ENCODE measurements around the gene SKAP1.

The SKAP1 gene

DNA sequence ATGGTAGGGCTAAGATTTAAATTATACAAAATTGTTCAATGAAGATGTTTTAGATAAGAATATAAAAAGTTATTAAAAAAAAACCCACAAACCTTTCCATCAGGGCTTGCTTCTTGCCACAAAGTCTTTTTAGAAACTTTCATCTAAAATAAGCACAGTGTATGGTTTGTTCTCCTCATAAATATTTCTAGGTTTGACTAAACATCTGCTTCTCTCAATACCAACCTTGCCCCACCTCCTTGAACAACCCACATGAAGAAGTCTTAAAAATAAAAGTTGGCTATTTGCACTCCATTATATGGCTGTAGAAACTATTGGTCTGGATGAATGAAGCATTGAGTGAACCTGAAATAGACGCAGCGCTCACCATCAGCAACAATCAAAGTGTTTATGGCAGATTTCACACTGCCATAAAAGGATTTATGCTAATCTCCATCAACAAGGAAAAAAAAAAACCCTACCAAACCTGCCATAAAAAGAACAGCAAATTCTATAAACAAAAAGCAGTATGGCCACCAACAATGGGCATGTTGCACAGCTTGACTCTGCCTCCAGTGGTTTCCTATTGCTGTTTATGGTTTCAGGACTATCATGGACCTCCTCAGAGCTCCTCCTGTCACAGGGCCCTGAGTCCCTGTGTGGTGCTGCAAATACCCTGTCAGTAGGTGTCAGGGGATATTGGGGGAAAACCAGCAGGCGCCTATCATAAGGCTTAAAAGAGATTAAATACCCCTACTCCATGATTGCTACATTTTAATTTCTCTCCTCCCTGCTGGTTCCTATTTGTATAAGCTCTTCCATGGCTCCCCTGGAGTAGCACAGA is 284.8 kb downstream of the SKAP1 start:
- no peak for DNase-seq (ENCODE audit: low spot score)

GRCh38 chr17:48144231-48144630 is 285.8 kb downstream of the SKAP1 start:
- no peak for DNase-seq (ENCODE audit: low spot score)

- no peak for DNase-seq (ENCODE audit: low spot score)
Measured at GRCh38 chr17:48143629-48144028, 286.4 kb downstream of the SKAP1 start.

DNA sequence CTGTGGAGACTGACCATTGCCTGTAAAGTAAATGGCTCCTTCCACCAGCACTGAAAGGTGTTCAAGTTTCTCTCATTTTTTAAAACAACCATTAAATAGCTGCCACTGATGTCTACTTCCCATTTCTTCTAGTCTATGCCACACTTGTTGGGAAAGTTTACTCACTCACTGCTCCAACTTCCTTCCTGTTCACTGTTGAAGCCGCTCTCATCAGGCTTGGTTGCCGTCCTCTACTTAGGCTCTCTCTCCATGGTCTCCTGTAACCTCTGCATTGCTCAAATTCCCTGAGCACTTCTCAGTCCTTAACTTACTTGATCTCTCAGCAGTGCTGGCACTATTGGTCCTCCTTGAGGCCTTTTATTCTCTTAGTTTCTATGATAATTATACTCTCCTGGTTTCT is 290.1 kb downstream of the SKAP1 start:
- DNase-seq (ENCODE audit: low spot score): no peak

GRCh38 chr17:48137656-48138055 is 292.4 kb downstream of the SKAP1 start:
- DNase-seq (ENCODE audit: low spot score): no peak

DNA sequence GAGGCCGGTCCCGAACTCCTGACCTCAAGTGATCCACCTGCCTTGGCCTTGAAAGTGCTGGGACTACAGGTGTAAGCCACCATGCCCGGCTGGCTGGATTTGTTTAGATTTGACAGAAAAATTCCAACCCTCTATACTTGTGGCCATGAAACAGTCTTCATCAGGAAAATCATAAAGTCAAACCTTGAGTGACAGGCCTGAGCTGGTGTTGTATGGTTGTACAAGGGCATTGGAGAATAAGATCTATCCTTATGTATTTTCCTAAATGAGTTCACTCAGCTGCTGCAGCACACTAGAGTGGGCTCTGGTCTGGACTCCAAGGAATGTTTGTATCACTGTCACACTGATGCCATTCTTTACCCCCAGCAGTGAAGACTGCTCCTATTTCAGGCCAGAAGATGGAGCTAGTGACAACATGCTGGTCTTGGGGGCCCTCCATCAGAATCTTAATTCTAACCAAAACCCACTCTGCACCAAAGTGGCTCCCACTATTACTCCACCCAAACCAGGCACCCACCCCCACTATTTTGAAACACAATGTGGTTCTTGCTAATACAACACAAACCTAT is 295.0 kb downstream of the SKAP1 start:
- DNase-seq (ENCODE audit: low spot score): peak; percentile 28

GRCh38 chr17:48132385-48132784 is 297.6 kb downstream of the SKAP1 start:
- DNase-seq (ENCODE audit: low spot score): no peak

DNA sequence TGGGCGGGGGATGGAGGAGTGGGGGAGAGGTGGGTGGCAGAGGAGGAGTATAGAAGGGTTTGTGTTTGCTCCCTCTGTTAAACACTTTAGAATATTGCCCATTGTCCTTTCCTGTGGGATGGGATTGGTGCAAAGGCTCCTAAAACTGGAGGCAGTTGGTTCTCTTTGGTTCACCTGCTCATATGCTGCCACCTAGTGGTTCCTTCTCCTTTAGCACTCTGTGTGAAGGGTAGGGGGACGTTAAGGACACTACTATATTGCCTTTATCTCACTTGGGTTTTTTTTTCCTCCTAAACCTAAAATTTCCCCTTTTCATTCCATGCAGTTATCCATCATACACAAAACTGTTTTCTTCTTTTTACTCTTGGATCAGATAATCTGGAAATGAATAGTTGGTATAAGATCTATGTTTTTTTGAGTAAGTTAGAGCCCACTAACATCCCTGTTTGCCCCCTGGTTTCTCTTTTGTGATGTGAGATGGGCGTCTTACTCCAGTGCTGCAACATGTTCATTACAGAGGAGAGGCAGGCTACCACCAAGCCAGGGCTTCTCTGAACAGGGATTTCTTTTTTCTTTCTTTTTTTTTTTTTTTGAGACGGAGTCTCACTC is 298.7 kb downstream of the SKAP1 start:
- peak; percentile 67 for DNase-seq (ENCODE audit: low spot score)

DNA sequence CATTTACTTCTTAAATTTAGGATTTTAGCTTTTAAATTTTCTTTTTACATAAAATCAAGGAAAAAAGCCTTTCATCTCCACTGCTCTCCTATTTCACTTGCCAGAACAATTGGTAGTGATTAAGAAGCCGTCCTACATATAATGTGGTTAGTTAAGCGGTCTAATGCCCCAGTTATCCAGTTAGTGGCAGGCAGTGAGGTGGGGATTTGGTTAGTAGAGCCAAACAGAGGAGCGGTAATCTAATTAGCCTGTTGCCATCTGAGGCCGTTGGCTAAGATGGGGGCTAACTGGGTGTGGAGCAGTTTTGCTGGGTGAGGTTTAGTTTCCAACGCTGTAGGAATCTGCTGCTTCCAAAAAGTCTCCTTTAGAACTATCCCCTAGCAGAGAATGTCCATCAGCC is 300.0 kb downstream of the SKAP1 start:
- DNase-seq (ENCODE audit: low spot score): no peak

GRCh38 chr17:48128400-48128799 is 301.6 kb downstream of the SKAP1 start:
- no peak for DNase-seq (ENCODE audit: low spot score)

- DNase-seq (ENCODE audit: low spot score): no peak
Measured at GRCh38 chr17:48127371-48128051, 302.5 kb downstream of the SKAP1 start.

DNA sequence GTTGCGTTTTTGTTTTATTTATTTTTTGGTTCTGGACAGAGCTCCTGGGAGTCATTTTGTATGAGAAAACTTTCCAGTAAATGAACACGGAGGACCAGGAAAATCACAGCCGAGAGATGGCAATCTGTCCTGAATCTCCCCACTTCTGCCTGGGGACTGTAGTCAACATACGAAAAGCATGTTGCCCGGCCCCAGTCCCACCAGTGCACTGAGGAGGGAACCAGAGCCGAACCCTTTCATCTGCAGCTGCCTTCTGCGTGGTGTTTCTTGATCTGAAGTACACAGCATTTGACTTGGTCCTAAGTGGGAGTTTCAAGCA is 303.5 kb downstream of the SKAP1 start:
- no peak for DNase-seq (ENCODE audit: low spot score)

DNA sequence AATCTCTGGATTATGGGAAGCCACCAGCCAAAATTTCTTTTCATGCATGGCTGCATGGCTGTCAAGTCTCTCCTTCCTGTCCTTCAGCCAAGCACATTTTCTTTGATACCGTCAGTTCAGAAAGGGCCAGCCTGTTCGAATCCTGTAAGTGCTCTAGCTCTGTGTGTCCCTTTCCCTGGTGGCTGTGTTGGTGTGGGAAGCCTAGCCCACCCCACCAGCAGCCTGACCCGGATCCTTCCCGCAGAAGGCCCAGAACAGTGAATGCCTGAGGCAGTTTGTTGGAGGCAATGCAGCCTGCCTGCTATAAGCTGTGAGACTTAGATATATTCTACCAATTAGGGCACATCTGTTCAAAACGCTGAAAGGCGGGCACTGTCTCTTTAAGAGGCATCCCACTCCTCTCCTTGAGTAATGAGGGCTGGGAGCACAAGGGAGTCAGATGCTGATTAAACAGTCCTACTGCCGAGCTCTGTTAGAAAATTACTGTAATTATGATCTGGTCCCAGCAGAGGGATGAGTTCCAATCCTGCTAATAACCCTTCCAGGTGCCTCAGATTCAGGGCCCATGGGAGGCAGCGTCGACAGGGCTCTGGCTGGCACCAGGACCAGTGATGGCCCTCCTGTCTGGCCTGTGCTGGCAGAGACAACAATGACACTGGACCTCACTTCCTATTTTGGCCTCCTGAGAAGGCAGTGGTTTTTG is 304.0 kb downstream of the SKAP1 start:
- no peak for DNase-seq (ENCODE audit: low spot score)

DNA sequence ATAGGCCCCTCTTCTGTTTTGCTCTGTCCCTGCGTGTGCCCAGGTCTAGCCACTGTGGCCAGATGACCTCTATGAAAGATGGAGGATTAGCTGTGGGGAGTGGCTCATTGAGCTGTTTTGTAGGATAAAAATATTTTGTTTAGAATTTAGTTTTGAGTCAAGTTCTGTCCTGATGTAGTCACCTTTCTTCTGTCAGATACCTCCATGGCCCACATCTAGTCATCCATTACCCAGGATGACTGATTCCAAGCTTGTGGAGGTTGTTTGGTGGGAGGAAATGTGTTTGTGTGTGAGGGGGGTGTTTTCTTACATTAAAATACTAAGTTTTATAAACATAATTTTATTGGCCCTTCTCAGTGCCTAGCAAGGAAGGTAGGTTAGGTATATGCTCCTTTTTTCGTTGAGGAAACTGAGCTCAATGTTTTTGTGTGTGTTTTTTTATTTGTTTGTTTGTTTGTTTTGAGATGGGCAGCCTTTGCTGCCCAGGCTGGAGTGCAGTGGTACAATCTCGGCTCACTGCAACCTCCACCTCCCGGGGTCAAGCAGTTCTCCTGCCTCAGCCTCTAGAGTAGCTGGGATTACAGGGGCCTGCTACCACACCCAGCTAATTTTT is 306.1 kb downstream of the SKAP1 start:
- no peak for DNase-seq (ENCODE audit: low spot score)

DNA sequence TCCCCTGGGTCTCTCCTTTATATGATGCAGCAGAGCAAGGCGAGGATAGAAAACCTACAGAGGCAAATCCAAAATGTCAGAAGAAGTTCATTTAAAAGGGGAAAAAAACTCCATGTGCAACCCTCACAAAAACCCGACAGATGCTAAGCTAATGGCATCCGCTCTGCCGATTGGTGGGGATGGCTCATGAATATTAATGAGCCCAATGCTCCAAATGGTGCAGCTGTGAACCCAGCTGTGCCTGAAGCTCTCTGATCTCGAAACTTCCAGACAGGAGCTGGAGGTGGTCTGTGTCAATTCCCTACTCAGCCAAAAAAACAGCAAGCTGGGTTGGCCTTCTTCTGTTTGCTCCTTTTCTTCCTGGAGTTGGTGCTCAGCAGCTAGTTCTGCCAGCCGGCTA is 306.9 kb downstream of the SKAP1 start:
- no peak for DNase-seq (ENCODE audit: low spot score)

- no peak for DNase-seq (ENCODE audit: low spot score)
Measured at GRCh38 chr17:48122665-48123045, 307.4 kb downstream of the SKAP1 start.

DNA sequence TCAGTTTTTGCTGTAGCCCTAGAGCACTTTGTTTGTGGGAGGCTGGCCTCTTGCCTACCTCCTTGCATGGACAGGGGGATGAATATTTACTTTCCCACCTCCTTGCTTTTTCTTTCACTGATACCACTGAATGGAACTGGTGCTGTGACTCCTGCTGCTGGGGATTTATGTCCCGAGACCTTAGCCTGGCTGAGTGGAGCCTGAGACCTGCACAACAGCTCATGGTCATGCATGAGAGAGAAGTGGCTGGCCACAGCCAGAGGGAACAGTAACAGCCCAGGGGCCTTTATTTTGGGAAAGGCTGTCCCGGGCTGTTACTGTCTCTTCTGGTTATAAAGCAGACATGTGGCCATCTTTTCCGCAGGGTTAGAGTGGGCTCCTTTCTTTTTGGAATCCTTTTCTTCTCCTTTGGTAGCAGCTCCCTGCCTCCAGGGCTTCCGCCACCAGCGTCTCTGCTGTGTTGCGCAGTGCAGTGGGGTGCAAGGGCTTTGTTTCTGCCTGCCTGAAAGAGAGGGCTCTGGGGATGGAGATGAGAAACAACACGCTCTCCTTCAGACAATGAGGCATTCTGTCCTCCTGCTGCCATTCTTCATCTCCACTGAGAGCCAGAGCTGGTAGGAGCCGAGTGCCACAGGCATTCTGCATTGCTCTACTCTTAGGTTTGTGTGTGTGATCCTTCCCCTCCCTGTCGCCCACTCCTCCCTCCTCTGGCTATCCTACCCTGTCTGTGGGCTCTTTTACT is 307.9 kb downstream of the SKAP1 start:
- DNase-seq (ENCODE audit: low spot score): no peak

DNA sequence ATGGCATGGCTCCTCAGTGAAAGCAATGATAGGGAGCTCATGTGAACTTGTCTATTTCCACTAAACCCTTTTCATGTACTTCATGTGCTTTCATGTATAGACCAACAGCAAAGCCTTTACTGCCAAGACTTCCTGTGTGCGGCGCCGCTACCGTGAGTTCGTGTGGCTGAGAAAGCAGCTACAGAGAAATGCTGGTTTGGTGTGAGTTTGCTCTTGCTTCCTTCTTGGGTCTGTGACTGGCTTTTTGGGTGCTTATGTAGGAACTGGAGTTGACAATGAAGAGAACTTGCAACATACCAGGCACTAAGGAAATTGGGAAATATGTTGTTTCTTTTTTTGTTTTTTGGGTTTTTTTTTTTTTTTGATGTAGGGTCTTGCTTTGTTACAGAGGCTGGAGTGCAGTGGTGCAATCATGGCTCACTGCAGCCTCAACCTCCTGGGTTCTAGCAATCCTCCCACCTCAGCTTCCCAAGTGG is 316.8 kb downstream of the SKAP1 start:
- DNase-seq (ENCODE audit: low spot score): no peak

DNA sequence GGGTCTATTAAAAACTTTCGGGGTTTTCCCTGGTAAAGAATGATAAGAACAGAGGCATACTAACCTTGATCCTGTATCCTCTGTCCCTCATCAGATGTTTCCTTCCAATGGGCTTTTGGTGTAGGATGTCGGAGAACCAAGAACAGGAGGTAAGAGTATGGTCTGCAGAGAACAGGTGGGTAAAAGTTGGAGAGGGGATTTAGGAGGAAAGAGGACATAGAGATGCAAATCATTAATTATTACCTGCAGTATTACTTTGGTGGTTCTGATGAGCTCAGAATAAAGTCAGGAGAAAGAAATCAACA is 318.1 kb downstream of the SKAP1 start:
- DNase-seq (ENCODE audit: low spot score): no peak

- DNase-seq (ENCODE audit: low spot score): no peak
Measured at GRCh38 chr17:48110761-48111160, 319.3 kb downstream of the SKAP1 start.

All from HuH-7 (cell line).